ENCODE results near the gene BRAF. TPM values are rescaled to one million over a fixed set of nuclear protein-coding genes. Genes with fewer than 3 reads are reported as not detected.
"Not testable (repeated sequence)": the region's sequence is repeated elsewhere in the genome, so short reads cannot be mapped to it uniquely, and the experiment has no call there.

BRAF gene
- total and polyA plus RNA-seq, 2 donors from 2014 or later = 8.0 to 43.9 TPM

DNA sequence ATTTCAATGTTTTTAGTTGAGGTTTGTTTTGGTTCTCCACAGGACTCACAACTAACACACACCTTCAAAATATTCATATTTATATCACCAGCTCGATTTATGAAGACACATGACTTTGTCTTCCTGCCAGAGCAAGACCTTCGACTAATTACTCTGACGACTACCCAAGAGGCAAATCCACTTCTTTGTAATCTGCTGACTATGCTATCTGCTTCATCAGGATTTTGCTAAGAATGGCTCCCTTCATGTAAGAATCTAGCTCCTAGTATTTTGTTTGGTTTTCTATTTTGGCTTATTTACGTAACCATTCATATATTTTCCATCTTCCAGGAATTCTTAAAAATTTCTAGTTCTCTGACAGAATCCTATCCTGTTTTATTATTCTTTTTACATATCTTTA, 93.0 kb downstream of the BRAF start:
- Histone ChIP-seq H3K27ac (ENCODE audit: low read depth in 2 of 2, low read length in 2 of 2) (no peak overlapping the region), H3K9me3 (ENCODE audit: control insufficient read depth in 2 of 3, insufficient read depth in 1 of 3, low read length in 3 of 3) (no peaks in the 10 kb centered on the region), H3K36me3 (ENCODE audit: control insufficient read depth in 2 of 3, insufficient read depth in 3 of 3, low read length in 3 of 3) (peaks cover 0 to 4% (median 2%) of the 10 kb centered on the region in 3 donors), H3K9ac (ENCODE audit: low read length in 3 of 3) (no peak overlapping the region), H3K4me3 (ENCODE audit: low read length in 3 of 3) (no peak overlapping the region), H3K27me3 (ENCODE audit: control insufficient read depth, insufficient read depth, low read length) (no peaks in the 10 kb centered on the region), H3K4me1 (ENCODE audit: control insufficient read depth in 2 of 3, insufficient read depth in 2 of 3, low read depth in 1 of 3, low read length in 3 of 3) (no peaks in the 10 kb centered on the region)
- intact Hi-C loops (cut with DNase I) = no loop called here
- FAIRE-seq (no peak), DNase-seq (no peak)
- TF ChIP-seq, protein P1, sequence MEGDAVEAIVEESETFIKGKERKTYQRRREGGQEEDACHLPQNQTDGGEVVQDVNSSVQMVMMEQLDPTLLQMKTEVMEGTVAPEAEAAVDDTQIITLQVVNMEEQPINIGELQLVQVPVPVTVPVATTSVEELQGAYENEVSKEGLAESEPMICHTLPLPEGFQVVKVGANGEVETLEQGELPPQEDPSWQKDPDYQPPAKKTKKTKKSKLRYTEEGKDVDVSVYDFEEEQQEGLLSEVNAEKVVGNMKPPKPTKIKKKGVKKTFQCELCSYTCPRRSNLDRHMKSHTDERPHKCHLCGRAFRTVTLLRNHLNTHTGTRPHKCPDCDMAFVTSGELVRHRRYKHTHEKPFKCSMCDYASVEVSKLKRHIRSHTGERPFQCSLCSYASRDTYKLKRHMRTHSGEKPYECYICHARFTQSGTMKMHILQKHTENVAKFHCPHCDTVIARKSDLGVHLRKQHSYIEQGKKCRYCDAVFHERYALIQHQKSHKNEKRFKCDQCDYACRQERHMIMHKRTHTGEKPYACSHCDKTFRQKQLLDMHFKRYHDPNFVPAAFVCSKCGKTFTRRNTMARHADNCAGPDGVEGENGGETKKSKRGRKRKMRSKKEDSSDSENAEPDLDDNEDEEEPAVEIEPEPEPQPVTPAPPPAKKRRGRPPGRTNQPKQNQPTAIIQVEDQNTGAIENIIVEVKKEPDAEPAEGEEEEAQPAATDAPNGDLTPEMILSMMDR (IDR thresholded peaks at IDR 0.05; ENCODE audit: borderline replicate concordance, extremely low read depth, insufficient read depth) = no peak

DNA sequence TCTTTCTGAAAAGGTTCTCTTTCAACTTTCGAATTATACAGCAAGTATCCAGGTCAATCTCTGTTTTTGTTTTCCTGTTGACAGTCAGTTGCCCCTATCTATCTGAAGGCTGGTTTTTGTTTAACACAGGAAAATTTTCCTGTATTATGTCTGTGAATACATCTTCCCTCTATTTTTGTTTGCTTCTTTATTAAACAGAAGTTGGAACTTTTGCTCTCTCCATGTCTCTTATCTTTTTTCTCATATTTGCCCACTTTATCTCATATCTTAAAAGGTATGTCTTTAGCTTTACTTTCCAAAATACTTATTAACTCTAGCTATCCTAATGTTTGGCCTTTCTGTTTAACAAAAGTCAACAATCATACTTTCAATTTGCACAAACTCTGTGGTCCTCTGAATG, 95.0 kb downstream of the BRAF start:
- Histone ChIP-seq H3K27me3 (ENCODE audit: control insufficient read depth, insufficient read depth, low read length) (no peaks in the 10 kb centered on the region), H3K9ac (ENCODE audit: low read length in 3 of 3) (no peak overlapping the region), H3K36me3 (ENCODE audit: control insufficient read depth in 2 of 3, insufficient read depth in 3 of 3, low read length in 3 of 3) (peaks cover 0 to 4% (median 2%) of the 10 kb centered on the region in 3 donors), H3K9me3 (ENCODE audit: control insufficient read depth in 2 of 3, insufficient read depth in 1 of 3, low read length in 3 of 3) (no peaks in the 10 kb centered on the region), H3K4me1 (ENCODE audit: control insufficient read depth in 2 of 3, insufficient read depth in 2 of 3, low read depth in 1 of 3, low read length in 3 of 3) (no peaks in the 10 kb centered on the region), H3K27ac (ENCODE audit: low read depth in 2 of 2, low read length in 2 of 2) (no peak overlapping the region), H3K4me3 (ENCODE audit: low read length in 3 of 3) (no peak overlapping the region)
- FAIRE-seq = no peak
- intact Hi-C loops (cut with DNase I) = no loop called here
- TF ChIP-seq, protein P1 (IDR thresholded peaks at IDR 0.05; ENCODE audit: borderline replicate concordance, extremely low read depth, insufficient read depth) = no peak
- DNase-seq = no peak

DNA sequence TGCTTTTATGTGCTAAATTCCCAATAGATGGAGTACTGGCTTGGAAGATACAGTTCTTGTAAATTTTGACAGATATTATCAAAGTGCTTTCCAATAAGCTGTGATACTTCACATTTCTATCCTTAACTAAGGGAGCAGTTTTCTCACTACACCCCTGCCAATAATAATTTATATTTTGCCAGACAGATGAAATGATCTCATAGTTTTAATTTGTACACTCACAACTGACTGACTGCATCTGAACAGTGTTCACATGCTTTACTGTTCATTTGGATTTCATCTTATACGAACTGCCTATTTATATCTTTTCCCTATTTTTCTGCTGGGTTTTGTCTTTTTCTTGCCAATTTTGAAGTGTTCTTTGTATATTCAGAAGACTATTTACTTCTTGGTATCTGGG, 96.0 kb downstream of the BRAF start:
- no peak for DNase-seq
- FAIRE-seq = no peak
- H3K27me3 ChIP-seq (ENCODE audit: control insufficient read depth, insufficient read depth, low read length) = no peaks in the 10 kb centered on the region
- no peak overlapping the region for H3K27ac ChIP-seq (ENCODE audit: low read depth in 2 of 2, low read length in 2 of 2)
- H3K36me3 ChIP-seq (ENCODE audit: control insufficient read depth in 2 of 3, insufficient read depth in 3 of 3, low read length in 3 of 3) = no peaks in the 10 kb centered on the region
- H3K4me3 ChIP-seq (ENCODE audit: low read length in 3 of 3) = no peak overlapping the region
- intact Hi-C loops (cut with DNase I) = no loop called here
- no peak overlapping the region for H3K9ac ChIP-seq (ENCODE audit: low read length in 3 of 3)
- TF ChIP-seq, protein P1 (IDR thresholded peaks at IDR 0.05; ENCODE audit: borderline replicate concordance, extremely low read depth, insufficient read depth) = no peak
- no peaks in the 10 kb centered on the region for H3K4me1 ChIP-seq (ENCODE audit: control insufficient read depth in 2 of 3, insufficient read depth in 2 of 3, low read depth in 1 of 3, low read length in 3 of 3)
- no peaks in the 10 kb centered on the region for H3K9me3 ChIP-seq (ENCODE audit: control insufficient read depth in 2 of 3, insufficient read depth in 1 of 3, low read length in 3 of 3)

DNA sequence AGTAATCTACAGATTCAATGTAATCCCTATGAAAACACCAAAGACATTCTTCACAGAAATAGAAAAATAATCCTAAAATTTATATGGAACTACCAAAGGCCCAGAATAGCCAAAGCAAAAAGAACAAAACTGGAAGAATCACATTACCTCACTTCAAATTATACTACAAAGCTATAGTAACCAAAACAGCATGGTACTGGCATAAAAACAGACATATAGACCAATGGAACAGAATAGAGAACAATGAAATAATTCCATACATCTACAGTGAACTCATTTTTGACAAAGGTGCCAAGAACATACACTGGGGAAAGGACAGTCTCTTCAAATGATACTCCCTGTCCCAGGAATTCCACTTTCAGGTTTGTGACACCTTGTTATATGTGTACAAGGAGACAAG, 107.3 kb downstream of the BRAF start:
- DNase-seq; H3K27ac ChIP-seq (ENCODE audit: low read depth in 2 of 2, low read length in 2 of 2); FAIRE-seq; H3K9me3 ChIP-seq (ENCODE audit: control insufficient read depth in 2 of 3, insufficient read depth in 1 of 3, low read length in 3 of 3); H3K4me1 ChIP-seq (ENCODE audit: control insufficient read depth in 2 of 3, insufficient read depth in 2 of 3, low read depth in 1 of 3, low read length in 3 of 3); H3K4me3 ChIP-seq (ENCODE audit: low read length in 3 of 3); H3K36me3 ChIP-seq (ENCODE audit: control insufficient read depth in 2 of 3, insufficient read depth in 3 of 3, low read length in 3 of 3); H3K9ac ChIP-seq (ENCODE audit: low read length in 3 of 3); H3K27me3 ChIP-seq (ENCODE audit: control insufficient read depth, insufficient read depth, low read length): not testable (repeated sequence)
- intact Hi-C loops (cut with DNase I) = loop anchor here (10.0 kb wide), 1 partner anchor 197 kb away; the partner anchor contains the start of gene MRPS33
